HG02571 (cell line): Measurements from ENCODE around the gene HCFC2.
"Not testable (repeated sequence)": the region's sequence is repeated elsewhere in the genome, so short reads cannot be mapped to it uniquely, and the experiment has no call there.

Experiments
- ATAC-seq: cut with Tn5 transposase; IDR thresholded peaks from one replicate; pipeline ENCODE4 v1.9.1; 2021; ENCODE audit warnings: mild to moderate bottlenecking, moderate library complexity; ENCODE audit not compliant: unreplicated experiment

Gene HCFC2

DNA sequence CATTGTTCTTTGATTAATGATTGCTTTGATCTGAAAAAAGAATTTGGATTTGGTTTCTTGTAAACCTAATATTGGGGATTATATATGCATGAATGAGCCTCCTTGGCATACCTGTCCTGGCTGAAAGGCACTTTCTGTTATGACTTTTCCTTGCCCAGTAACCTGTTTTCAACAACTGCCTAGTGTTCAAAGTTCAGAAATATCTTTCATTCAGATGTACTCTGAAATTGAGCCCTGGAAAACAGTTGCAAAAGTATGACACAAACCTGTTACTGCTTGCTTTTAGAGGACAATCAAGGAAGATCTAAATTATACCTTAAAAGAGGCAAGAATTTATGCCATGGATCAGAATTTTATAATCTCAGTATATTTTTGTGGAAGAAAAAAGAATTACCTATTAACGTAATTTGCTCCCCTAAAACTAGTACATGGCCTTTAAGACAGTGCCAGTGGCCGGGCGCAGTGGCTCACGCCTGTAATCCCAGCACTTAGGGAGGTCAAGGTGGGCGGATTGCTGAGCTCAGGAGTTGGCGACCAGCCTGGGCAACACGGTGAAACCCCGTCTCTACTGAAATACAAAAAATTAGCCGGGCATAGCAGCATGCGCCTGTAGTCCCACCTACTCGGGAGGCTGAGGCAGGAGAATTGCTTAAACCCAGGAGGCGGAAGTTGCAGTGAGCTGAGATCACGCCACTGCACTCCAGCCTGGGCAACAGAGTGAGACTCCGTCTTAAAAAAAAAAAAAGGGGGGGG is 50.7 kb downstream of the HCFC2 start:
- ATAC-seq = not testable (repeated sequence)

GRCh38 chr12:104115587-104115975 is 51.2 kb downstream of the HCFC2 start:
- ATAC-seq = no peak

- ATAC-seq = no peak
These were observed 56.7 kb downstream of the HCFC2 start for GRCh38 chr12:104121001-104121400.

GRCh38 chr12:104122298-104122697 is 58.0 kb downstream of the HCFC2 start:
- no peak for ATAC-seq

- no peak for ATAC-seq
These were observed 62.2 kb downstream of the HCFC2 start for GRCh38 chr12:104126548-104126947.

DNA sequence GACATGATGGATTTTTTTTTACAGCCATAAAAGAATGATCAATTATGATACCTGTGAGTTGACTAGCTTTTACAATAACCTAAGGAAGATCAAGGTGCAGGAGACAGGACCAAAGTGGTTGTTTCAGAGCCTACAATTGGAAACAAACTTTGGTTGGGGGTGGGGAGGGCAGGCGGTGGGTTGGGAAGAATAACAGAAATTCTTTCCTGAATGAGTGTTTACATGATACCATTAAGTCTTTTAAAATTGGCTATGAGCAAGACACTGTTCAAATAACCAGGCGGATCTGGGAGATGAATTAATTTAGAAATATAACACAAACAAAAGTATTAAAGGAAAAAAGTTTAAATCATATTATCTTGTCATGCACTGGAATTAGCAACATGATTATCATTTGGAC is 66.4 kb downstream of the HCFC2 start:
- ATAC-seq = no peak

- ATAC-seq = no peak
These were observed 67.3 kb downstream of the HCFC2 start for GRCh38 chr12:104131609-104132008.

- no peak for ATAC-seq
These were observed 68.1 kb downstream of the HCFC2 start for GRCh38 chr12:104132351-104132956.

DNA sequence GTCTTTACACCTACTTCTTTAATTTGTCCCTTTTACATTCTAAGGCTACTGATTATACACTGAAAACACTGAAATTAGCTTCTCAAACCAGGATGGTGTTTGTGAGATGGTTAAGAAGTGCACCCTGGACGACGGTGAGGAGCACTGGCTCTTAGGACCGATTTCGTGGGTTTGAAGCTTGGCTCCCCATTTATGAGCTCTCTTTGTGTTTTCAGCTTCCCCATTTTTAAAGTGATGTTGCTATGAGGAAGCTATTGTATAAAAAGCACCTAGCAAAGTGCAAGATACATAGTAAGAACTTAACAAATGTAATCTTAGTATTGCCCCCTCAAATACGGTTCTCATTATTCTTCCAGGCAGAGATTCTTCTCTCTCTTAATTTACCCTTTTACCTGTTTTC is 69.0 kb downstream of the HCFC2 start:
- no peak for ATAC-seq

DNA sequence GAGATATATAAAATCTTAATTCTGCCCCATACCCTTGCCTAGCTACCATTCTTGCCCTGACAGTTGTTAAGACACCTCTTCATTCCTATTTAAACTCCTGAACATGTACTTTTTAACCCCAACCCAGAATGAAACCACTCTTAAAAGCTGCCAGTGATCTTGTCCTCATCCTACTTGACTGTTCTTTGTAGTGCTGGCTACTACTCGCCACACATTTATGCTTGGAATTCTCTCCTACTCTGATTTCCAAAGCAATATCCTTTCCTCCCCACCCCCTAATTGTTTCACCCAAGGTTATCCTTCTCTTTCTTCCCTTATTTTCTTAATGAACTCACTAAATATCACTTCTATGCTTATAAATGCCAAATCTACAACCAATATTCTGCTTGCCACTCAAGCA is 69.5 kb downstream of the HCFC2 start:
- ATAC-seq = no peak

DNA sequence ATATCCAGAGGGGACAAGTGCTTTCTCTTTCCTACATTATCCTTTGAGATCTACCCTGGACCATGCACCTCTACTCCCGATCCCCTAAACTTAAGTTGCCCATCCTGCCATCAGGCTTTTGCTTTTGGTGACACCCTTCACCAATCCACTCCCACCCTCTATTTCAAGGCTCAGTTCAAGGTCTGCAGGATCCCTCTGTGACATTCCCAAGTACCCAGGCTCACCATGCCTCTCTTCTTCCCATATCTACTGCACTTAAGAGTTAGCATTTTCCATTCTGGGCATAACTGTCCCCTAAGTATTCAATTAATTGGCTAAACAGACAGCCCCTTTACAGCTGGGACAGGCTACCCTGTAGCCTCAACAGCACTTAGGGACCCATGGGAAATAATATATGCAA is 70.6 kb downstream of the HCFC2 start:
- no peak for ATAC-seq

DNA sequence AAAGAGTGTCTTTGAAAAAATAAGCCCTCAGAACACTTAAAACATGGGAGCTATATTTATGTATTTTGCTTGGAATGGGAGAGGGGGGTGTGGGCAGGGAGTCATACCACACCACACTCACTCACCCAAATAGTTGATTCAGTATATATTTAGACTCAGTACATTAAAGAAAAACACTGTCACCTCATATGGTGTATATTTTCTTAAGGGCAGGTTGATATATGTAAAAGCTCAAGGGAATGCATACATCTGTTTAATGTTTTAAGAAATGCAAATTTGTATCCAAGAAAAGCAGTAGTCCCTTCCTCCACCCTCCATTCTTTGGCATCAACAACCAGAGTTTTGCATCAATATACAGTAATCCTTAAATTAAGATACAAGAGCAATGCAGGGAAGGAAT is 72.2 kb downstream of the HCFC2 start:
- ATAC-seq = no peak

GRCh38 chr12:104137001-104137901 is 72.9 kb downstream of the HCFC2 start:
- ATAC-seq = peak; percentile 29

DNA sequence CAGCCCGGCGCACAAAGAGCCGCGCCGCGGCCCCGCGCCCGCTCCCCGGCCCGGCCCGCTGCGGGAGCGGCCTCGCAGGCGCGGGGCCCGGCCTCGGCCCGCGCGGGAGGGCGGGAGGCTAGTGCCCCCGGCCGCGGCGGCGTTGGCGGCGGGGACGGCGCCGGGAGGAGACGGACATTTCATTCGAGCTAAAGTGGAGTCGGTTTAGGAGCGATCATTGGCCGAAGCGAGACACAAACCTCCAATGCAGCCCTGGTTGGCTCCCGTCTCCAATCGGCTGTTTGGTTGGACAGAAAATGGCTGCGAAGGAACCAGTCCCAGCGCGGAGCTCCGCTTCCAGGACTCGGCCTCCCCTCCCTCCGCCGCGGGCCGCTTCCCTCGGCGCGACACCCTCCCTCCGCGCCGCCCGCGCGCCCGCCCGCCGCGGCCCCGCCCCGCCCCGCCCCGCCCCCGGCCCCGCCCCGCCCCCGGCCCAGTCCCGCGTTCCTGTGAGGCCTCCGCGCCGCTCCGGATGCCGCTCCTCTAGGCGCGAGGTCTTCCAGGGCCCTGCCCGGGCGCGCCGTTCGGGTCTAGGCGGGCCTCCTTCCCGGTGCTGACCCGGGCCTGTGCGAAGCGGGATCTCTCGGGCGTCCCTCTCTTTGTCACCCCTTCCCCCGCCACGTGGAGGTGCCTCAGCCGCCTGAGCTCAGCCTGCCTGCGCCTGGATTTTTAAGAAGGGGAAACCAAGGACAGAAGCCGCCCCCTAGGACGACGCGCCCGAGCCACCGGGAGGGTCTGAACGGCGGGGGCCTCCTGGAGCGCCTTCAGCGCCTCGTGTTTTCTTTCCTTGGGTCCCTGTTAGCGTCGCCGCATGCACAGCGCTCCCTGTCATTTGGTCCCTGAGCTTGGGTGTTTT is 73.8 kb downstream of the HCFC2 start, which contains the start of gene NFYB:
TSS of gene NFYB (minus strand) at position 309 of the 895 bp plus-strand sequence. CDS start 2,757 bp downstream, outside the sequence.
- ATAC-seq = peak; percentile 89

DNA sequence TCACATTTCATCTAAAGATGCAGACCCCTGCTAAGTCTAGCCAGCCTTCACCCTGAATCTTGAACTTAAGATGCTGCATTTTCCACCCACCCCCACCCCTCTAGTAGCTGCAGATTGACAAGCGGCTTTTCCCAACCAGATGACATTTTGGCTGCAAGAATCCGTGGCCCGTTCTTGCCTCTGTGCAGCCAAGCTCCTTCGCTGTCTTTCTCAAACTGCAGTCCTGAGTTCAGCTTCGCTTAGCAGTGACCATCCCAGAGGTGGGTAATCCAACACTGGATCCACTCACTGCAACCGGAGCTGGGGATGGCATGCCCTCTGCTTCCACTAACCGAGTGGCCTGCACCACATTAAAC is 74.4 kb downstream of the HCFC2 start:
- no peak for ATAC-seq

DNA sequence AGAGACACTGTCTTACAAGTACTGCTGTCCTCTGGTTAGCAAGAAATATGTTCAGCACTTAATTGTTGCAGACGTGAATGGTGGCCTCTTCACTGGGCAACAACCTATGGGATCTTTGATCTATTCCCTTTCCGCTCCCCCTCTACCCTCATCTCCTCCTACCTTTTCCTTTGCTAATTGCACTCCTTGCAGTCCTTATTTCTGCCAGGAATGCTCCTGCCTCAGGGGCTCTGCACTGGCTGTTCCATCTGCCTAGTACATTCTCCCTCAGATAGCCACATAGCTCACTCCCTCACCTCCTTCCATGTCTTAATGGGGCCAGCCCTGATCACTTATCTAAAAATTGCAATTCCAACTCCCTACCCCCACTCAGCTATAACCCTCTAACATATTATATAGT is 78.2 kb downstream of the HCFC2 start:
- no peak for ATAC-seq

GRCh38 chr12:104143002-104143401 is 78.7 kb downstream of the HCFC2 start:
- no peak for ATAC-seq

GRCh38 chr12:104143918-104144317 is 79.6 kb downstream of the HCFC2 start:
- no peak for ATAC-seq

- no peak for ATAC-seq
These were observed 83.0 kb downstream of the HCFC2 start for GRCh38 chr12:104147346-104147745.

- ATAC-seq = no peak
These were observed 86.1 kb downstream of the HCFC2 start for GRCh38 chr12:104150416-104150815.
